Glutamatergic neuron (in vitro differentiated cells): Measurements from ENCODE around the gene CCK. TPM values are rescaled to one million over a fixed set of nuclear protein-coding genes. Genes with fewer than 3 reads are reported as not detected.

Source experiments
- DNase-seq: peaks from one replicate; pipeline ENCODE4 v3.0.0; 2022
- H3K27ac Mint-ChIP-seq: one replicate; pipeline ENCODE4 v1.8.0; 2020; ENCODE audit warnings: mild to moderate bottlenecking, mixed read lengths, inconsistent platforms; ENCODE audit not compliant: unreplicated experiment
- H3K27me3 Mint-ChIP-seq: one replicate; pipeline ENCODE4 v1.8.0; 2020; ENCODE audit warnings: mild to moderate bottlenecking, moderate library complexity, mixed read lengths, inconsistent platforms; ENCODE audit not compliant: unreplicated experiment
- H3K36me3 Mint-ChIP-seq: one replicate; pipeline ENCODE4 v1.8.0; 2020; ENCODE audit warnings: mild to moderate bottlenecking, mixed read lengths, inconsistent platforms; ENCODE audit not compliant: unreplicated experiment
- H3K4me1 Mint-ChIP-seq: one replicate; pipeline ENCODE4 v1.8.0; 2020; ENCODE audit warnings: mild to moderate bottlenecking, low read depth, mixed read lengths, inconsistent platforms; ENCODE audit not compliant: unreplicated experiment
- H3K4me3 Mint-ChIP-seq: one replicate; pipeline ENCODE4 v1.8.0; 2020; ENCODE audit warnings: mild to moderate bottlenecking, mixed read lengths, inconsistent platforms; ENCODE audit not compliant: unreplicated experiment
- H3K9me3 Mint-ChIP-seq: one replicate; pipeline ENCODE4 v1.8.0; 2020; ENCODE audit warnings: mild to moderate bottlenecking, moderate library complexity, mixed read lengths, inconsistent platforms; ENCODE audit not compliant: unreplicated experiment
- CTCF ChIP-seq: fragments of 200-600 bp; sonication (generic); IDR thresholded peaks from one replicate; pipeline ENCODE4 v1.5.0; 2021; ENCODE audit not compliant: partially characterized antibody, unreplicated experiment
- total RNA-seq: library from RNA; stranded (reverse); fragmentation: NEBNext Ultra II Directional; extraction: Animal tissue kit (Norgen Biotek cat#: 25700); gene quantifications from one replicate; pipeline ENCODE4 v1.2.1, GENCODE V29; 2021; ENCODE audit not compliant: unreplicated experiment

Gene CCK
- total RNA-seq, 1 donor from 2014 or later = not detected

DNA sequence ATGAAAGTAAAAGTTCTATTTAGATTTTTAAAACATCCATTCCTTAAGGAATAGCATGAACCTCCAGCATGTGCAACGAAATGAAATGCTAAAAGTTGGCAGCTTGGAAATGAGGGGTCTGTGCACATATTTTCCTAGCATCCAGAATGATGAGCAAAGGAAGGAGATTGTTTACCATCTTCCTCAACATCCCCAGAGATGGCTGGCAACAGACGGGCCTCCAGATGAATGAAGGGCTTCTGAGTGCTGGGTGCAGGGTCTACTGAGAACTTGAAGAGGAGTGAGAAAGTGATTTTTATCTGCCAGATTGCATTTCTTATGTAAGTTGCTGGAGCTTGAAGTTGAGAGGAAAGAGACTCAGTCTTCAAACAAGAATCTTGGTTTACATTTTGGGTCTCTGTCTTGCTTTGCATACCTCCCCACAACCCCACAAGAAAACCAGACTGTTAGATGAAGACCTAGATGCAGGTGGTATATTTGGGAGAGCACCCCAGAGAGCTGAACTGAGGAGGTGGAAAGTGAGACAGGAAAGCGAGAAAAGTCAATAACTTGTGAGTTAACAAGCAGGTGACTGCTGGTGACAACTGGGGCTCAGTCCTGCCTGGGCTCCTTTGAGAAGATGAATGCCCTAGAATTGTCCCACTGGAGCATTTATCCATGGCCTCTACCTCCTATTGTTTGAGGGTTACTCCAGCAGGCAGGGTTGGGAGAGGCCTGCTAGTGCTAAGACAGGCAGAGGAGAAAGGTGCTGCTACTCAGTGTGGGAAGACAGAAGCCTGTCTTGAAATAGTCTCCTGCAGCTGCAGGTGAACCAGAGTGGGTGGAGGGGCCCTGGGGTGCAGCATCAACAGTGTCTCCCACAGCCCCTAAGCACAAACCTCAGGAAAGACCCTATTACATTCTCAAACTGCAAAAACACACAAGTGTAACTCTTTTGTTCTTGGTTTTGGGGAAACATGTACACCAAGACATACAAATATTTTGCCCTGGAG is 10.5 kb upstream of the CCK start:
- no peaks in the 10 kb centered on the region for H3K4me1 Mint-ChIP-seq
- DNase-seq = no peak
- H3K36me3 Mint-ChIP-seq = peaks cover 48% of the 10 kb centered on the region
- no peak overlapping the region for H3K27ac Mint-ChIP-seq
- H3K27me3 Mint-ChIP-seq = no peaks in the 10 kb centered on the region
- no peak for TF ChIP-seq CTCF
- peaks cover 8% of the 10 kb centered on the region for H3K9me3 Mint-ChIP-seq
- no peak overlapping the region for H3K4me3 Mint-ChIP-seq

GRCh38 chr3:42275217-42275616 is 9.2 kb upstream of the CCK start:
- H3K27ac Mint-ChIP-seq = no peak overlapping the region
- H3K36me3 Mint-ChIP-seq = peaks cover 46% of the 10 kb centered on the region
- TF ChIP-seq CTCF = no peak
- no peak for DNase-seq
- peaks cover 9% of the 10 kb centered on the region for H3K9me3 Mint-ChIP-seq
- no peak overlapping the region for H3K4me3 Mint-ChIP-seq
- H3K27me3 Mint-ChIP-seq = no peaks in the 10 kb centered on the region
- H3K4me1 Mint-ChIP-seq = no peaks in the 10 kb centered on the region

DNA sequence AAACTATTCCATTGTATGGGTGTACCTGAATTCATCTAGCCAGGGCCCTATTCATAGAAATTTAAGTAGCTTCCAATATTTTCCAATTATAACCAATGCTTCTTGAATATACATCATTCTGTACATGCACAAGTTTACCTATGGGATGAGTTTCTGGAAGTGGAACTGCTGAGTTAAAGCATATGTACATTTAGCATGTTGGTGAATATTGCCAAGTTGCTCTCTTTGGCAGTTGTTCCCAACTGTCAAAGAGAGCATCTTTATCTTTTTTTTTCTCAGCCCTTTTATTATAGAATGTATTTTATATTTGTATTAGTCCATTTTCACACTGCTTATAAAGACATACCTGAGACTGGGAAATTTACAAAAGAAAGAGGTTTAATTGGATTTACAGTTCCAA is 8.3 kb upstream of the CCK start:
- DNase-seq = no peak
- Mint-ChIP-seq H3K4me3 (no peak overlapping the region), H3K27ac (no peak overlapping the region), H3K27me3 (no peaks in the 10 kb centered on the region), H3K4me1 (no peaks in the 10 kb centered on the region), H3K36me3 (peaks cover 43% of the 10 kb centered on the region), H3K9me3 (peaks cover 5% of the 10 kb centered on the region)
- TF ChIP-seq CTCF = no peak

- peaks cover 5% of the 10 kb centered on the region for H3K9me3 Mint-ChIP-seq
- H3K4me3 Mint-ChIP-seq = no peak overlapping the region
- peaks cover 38% of the 10 kb centered on the region for H3K36me3 Mint-ChIP-seq
- no peaks in the 10 kb centered on the region for H3K4me1 Mint-ChIP-seq
- TF ChIP-seq CTCF = no peak
- no peaks in the 10 kb centered on the region for H3K27me3 Mint-ChIP-seq
- no peak overlapping the region for H3K27ac Mint-ChIP-seq
- no peak for DNase-seq
Measured at GRCh38 chr3:42273361-42273760, 7.4 kb upstream of the CCK start.

- H3K27me3 Mint-ChIP-seq = no peaks in the 10 kb centered on the region
- peaks cover 6% of the 10 kb centered on the region for H3K9me3 Mint-ChIP-seq
- H3K27ac Mint-ChIP-seq = no peak overlapping the region
- H3K4me1 Mint-ChIP-seq = no peaks in the 10 kb centered on the region
- no peak overlapping the region for H3K4me3 Mint-ChIP-seq
- no peak for DNase-seq
- peaks cover 43% of the 10 kb centered on the region for H3K36me3 Mint-ChIP-seq
- TF ChIP-seq CTCF = no peak
Measured at GRCh38 chr3:42271786-42272185, 5.8 kb upstream of the CCK start.
